Ascending aorta (tissue), 2 donors: ENCODE results near the gene ITPKC. TPM values are rescaled to one million over a fixed set of nuclear protein-coding genes. Genes with fewer than 3 reads are reported as not detected.

ENCODE experiments used
- DNase-seq, 2 donors: peaks; one replicate each; pipeline ENCODE4 v3.0.0-alpha.2; 2019; ENCODE audit warnings: low spot score in 2 of 2
- H3K27ac ChIP-seq, 2 donors: fragments of 200-600 bp; sonication (generic); one replicate each; pipeline ENCODE4 v1.5.1; 2016 to 2017; ENCODE audit warnings: mild to moderate bottlenecking in 1 of 2
- H3K27me3 ChIP-seq: fragments of 200-600 bp; sonication (generic); one replicate; pipeline ENCODE4 v1.5.1; 2017
- H3K36me3 ChIP-seq, 2 donors: fragments of 200-600 bp; sonication (generic); one replicate each; pipeline ENCODE4 v1.5.1; 2016
- H3K4me1 ChIP-seq, 2 donors: fragments of 200-600 bp; sonication (generic); one replicate each; pipeline ENCODE4 v1.5.1; 2016 to 2017; ENCODE audit warnings: mild to moderate bottlenecking in 1 of 2
- H3K4me3 ChIP-seq, 2 donors: fragments of 200-600 bp; sonication (generic); one replicate each; pipeline ENCODE4 v1.5.1; 2016 to 2017; ENCODE audit warnings: mild to moderate bottlenecking in 1 of 2
- H3K9me3 ChIP-seq, 2 donors: fragments of 200-600 bp; sonication (generic); one replicate each; pipeline ENCODE4 v1.5.1; 2016
- intact Hi-C: fragments of 100-400 bp; cut with DNase I; formaldehyde crosslinking; loops from one replicate; pipeline ENCODE4 v1.15.1; 2023
- total RNA-seq: library from RNA; depleted of rRNA; stranded (reverse); fragments of >200 nt; gene quantifications from one replicate; pipeline ENCODE4 v1.1.0, GENCODE V29; 2016
- TF ChIP-seq, protein P1 (sequence below), 3 experiments: fragments of 200-600 bp in 2 of 3; fragments of 450-650 bp in 1 of 3; sonication (generic) in 2 of 3; IDR thresholded peaks; one replicate each; pipeline ENCODE4 v1.5.1; 2016 to 2019; ENCODE audit warnings: antibody characterized with exemption in 3 of 3, mild to moderate bottlenecking in 1 of 3, moderate library complexity in 1 of 3

ITPKC gene
- total RNA-seq, 1 donor from 2014 or later, result 60.7 TPM

- DNase-seq, result peak; percentile 89 to 99
- Histone ChIP-seq H3K4me3 (peak within 1 kb of the TSS; percentile 65 to 80), H3K36me3 (peaks cover 0 to 2% of the 10 kb centered on the region in 2 donors), H3K27ac (peak within 1 kb of the TSS; percentile 89 to 93), H3K27me3 (no peaks in the 10 kb centered on the region), H3K9me3 (no peaks in the 10 kb centered on the region), H3K4me1 (peaks cover 12 to 40% of the 10 kb centered on the region in 2 donors)
- TF ChIP-seq, protein P1, sequence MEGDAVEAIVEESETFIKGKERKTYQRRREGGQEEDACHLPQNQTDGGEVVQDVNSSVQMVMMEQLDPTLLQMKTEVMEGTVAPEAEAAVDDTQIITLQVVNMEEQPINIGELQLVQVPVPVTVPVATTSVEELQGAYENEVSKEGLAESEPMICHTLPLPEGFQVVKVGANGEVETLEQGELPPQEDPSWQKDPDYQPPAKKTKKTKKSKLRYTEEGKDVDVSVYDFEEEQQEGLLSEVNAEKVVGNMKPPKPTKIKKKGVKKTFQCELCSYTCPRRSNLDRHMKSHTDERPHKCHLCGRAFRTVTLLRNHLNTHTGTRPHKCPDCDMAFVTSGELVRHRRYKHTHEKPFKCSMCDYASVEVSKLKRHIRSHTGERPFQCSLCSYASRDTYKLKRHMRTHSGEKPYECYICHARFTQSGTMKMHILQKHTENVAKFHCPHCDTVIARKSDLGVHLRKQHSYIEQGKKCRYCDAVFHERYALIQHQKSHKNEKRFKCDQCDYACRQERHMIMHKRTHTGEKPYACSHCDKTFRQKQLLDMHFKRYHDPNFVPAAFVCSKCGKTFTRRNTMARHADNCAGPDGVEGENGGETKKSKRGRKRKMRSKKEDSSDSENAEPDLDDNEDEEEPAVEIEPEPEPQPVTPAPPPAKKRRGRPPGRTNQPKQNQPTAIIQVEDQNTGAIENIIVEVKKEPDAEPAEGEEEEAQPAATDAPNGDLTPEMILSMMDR (IDR thresholded peaks at IDR 0.05), result no peak
- intact Hi-C loops, result loop anchor here (1.0 to 2.0 kb wide), 6 partner anchors 27 to 88 kb away; partner anchors contain the start of genes EGLN2, NUMBL and RAB4B
Observed at GRCh38 chr19:40750874-40751537, 34.1 kb downstream of the ITPKC start, which contains the start of gene SNRPA. SNRPA (plus strand) TSS chr19:40751203; CDS start chr19:40751409, 206 bp downstream.

GRCh38 chr19:40752257-40752781, 35.4 kb downstream of the ITPKC start:
- Histone ChIP-seq H3K4me3 (peak overlapping the region; percentile 65 to 80), H3K4me1 (peaks cover 12 to 43% of the 10 kb centered on the region in 2 donors)

GRCh38 chr19:40754611-40755247, 37.8 kb downstream of the ITPKC start:
- H3K27me3 ChIP-seq, result no peaks in the 10 kb centered on the region
- H3K4me3 ChIP-seq, result no peak overlapping the region
- no peak for DNase-seq
- H3K4me1 ChIP-seq, result peaks cover 9 to 38% of the 10 kb centered on the region in 2 donors
- intact Hi-C loops, result no loop called here
- H3K27ac ChIP-seq, result no peak overlapping the region
- H3K36me3 ChIP-seq, result peaks cover 30 to 36% of the 10 kb centered on the region in 2 donors
- TF ChIP-seq, protein P1 (IDR thresholded peaks at IDR 0.05), result no peak
- no peaks in the 10 kb centered on the region for H3K9me3 ChIP-seq

More at GRCh38 chr19:40752257-40752781, 35.4 kb downstream of the ITPKC start:
- Histone ChIP-seq H3K27me3 (no peaks in the 10 kb centered on the region), H3K36me3 (peaks cover 7 to 12% of the 10 kb centered on the region in 2 donors), H3K9me3 (no peaks in the 10 kb centered on the region), H3K27ac (peak overlapping the region in 1 of 2 donors; percentile 83)
- DNase-seq, result no peak
- TF ChIP-seq, protein P1 (IDR thresholded peaks at IDR 0.05), result no peak
- intact Hi-C loops, result no loop called here

- no peak overlapping the region for H3K4me3 ChIP-seq
- peaks cover 35 to 41% of the 10 kb centered on the region in 2 donors for H3K36me3 ChIP-seq
- intact Hi-C loops, result no loop called here
- H3K27ac ChIP-seq, result no peak overlapping the region
- peaks cover 9 to 35% of the 10 kb centered on the region in 2 donors for H3K4me1 ChIP-seq
- DNase-seq, result no peak
- H3K9me3 ChIP-seq, result no peaks in the 10 kb centered on the region
- TF ChIP-seq, protein P1 (IDR thresholded peaks at IDR 0.05), result no peak
- H3K27me3 ChIP-seq, result no peaks in the 10 kb centered on the region
Observed at GRCh38 chr19:40755248-40755624, 38.3 kb downstream of the ITPKC start.

DNA sequence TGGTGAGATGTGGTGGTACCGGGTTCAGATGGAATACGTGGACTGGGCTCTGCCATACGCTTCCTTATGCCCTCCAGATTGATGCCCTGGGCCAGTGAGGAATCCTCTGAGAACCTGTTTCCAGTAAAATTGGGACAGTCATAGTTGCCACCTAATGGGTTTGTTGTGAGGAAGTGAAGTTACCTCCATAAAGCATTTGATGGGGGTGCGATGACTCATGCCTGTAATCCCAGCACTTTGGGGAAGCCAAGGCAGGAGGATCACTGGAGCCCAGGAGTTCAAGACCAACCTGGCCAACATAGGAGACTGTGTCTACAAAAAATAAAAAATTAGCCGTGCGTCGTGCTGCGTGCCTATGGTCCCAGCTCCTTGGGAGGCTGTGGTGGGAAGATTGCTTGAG, 38.9 kb downstream of the ITPKC start:
- Histone ChIP-seq H3K27me3 (no peaks in the 10 kb centered on the region), H3K4me3 (no peak overlapping the region), H3K36me3 (peaks cover 40 to 47% of the 10 kb centered on the region in 2 donors), H3K27ac (no peak overlapping the region), H3K9me3 (no peaks in the 10 kb centered on the region), H3K4me1 (peaks cover 9 to 35% of the 10 kb centered on the region in 2 donors)
- TF ChIP-seq, protein P1 (IDR thresholded peaks at IDR 0.05), result no peak
- DNase-seq, result no peak
- intact Hi-C loops, result no loop called here
